Cardiac fibroblast (primary cell): ENCODE data around the gene CLDN9.

ENCODE experiments used
- DNase-seq, 2 donors: peaks; one replicate each; pipeline versions ENCODE4 v3.0.0 to v3.0.0-alpha.2; 2010; ENCODE audit warnings: low read depth in 2 of 2
- H3K4me3 ChIP-seq, 2 donors: replicated peaks in 1 of 2; 1 replicate in 1 of 2; 2 replicates in 1 of 2; pipeline ENCODE4 v1.5.1; 2011; ENCODE audit warnings: low read depth in 2 of 2, low read length in 2 of 2, mild to moderate bottlenecking in 2 of 2, moderate library complexity in 1 of 2
- CTCF ChIP-seq: IDR thresholded peaks from one replicate; pipeline ENCODE4 v1.5.1; 2011; ENCODE audit warnings: low read depth, mild to moderate bottlenecking, low read length, inconsistent platforms

CLDN9 gene

GRCh38 chr16:3010510-3010909 is 2.2 kb upstream of the CLDN9 start:
- DNase-seq: no peak
- TF ChIP-seq CTCF: no peak
- no peak overlapping the region for H3K4me3 ChIP-seq

GRCh38 chr16:3012246-3012645 is 477 bp upstream of the CLDN9 start:
- DNase-seq: no peak
- no peak for TF ChIP-seq CTCF
- H3K4me3 ChIP-seq: no peak overlapping the region

- no peak for TF ChIP-seq CTCF
- DNase-seq: no peak
Observed at GRCh38 chr16:3013491-3013951, 798 bp downstream of the CLDN9 start.

DNA sequence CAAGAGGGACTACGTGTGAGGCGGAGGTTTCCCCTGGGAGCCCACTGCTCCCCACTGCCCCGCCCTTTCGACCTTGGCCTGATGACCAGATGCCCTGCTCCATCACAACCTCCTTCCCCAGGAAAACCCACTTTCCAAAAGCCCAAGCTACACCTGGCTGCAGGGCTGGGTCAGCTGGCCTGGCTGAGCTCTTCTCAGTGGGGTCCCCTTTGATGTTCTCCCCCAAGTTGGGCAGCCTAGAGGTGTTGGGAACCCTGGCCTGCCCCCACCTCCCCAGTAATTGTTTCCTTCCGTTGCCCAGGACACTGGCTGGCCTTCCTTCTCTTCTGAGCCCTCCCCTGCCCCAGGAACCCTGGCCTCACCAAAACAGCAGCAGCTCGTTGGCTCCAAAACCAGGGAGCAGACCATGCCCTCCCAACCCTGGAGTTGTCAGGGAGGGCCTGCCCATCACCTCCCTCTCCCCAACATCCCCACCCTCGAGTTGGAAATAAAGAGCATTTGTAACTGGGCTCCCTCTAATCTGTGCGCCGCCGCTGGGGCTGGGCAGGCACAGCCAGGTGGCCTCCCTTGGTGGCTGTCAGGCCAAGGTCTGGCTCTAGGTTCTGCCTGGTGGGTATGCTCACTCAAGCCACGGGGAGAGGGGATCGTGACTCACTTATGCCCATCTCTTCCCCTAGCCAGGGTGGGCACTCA is 1.4 kb downstream of the CLDN9 start:
- H3K4me3 ChIP-seq: no peak overlapping the region
- no peak for TF ChIP-seq CTCF
- DNase-seq: no peak

More at GRCh38 chr16:3013491-3013951, 798 bp downstream of the CLDN9 start:
- H3K4me3 ChIP-seq: no peak overlapping the region

DNA sequence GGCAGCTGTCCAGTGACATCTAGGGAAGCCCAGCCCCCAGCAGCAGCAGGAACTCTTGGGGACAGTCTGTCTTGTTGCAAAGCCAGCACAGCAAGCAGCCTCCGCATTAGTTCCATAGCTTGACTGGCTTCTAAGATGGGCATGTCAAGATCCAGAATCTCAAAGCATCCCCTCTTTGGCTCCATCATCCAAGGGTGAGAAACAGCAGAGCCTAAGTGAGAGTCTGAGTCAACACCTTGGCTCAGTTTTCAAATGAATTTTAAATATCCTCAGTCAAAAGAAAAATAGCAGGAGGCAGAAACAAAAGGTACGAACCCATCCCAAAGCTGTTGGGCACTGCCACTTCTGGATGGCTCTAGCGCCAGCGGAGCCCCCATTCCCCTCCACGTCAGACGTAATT is 2.2 kb downstream of the CLDN9 start:
- no peak overlapping the region for H3K4me3 ChIP-seq
- DNase-seq: no peak
- no peak for TF ChIP-seq CTCF

- DNase-seq: no peak
- no peak for TF ChIP-seq CTCF
Observed at GRCh38 chr16:3015865-3016521, 3.3 kb downstream of the CLDN9 start.

GRCh38 chr16:3017344-3017743 is 4.6 kb downstream of the CLDN9 start:
- DNase-seq: no peak
- no peak overlapping the region for H3K4me3 ChIP-seq
- TF ChIP-seq CTCF: no peak

More at GRCh38 chr16:3015865-3016521, 3.3 kb downstream of the CLDN9 start:
- H3K4me3 ChIP-seq: no peak overlapping the region
